Peyer's patch (tissue), 4 donors: ENCODE data around the gene ELL.

Experiments
- CTCF ChIP-seq, 6 experiments: fragments of 450-650 bp in 4 of 6; fragments of 200-600 bp in 2 of 6; sonication (generic) in 1 of 6; IDR thresholded peaks; one replicate each; pipeline ENCODE4 v1.5.1; 2017 to 2019; ENCODE audit warnings: antibody characterized with exemption in 6 of 6, mild to moderate bottlenecking in 3 of 6, moderate library complexity in 1 of 6
- POLR2A ChIP-seq, 2 donors: fragments of 450-650 bp; IDR thresholded peaks; one replicate each; pipeline ENCODE4 v1.5.1; 2017; ENCODE audit warnings: antibody characterized with exemption in 2 of 2, mild to moderate bottlenecking in 2 of 2, moderate library complexity in 2 of 2

GRCh38 chr19:18562086-18562485 is 40.2 kb upstream of the ELL start:
- no peak for TF ChIP-seq CTCF (IDR thresholded peaks at IDR 0.05)
- TF ChIP-seq POLR2A (IDR thresholded peaks at IDR 0.05): no peak
